ENCODE measurements around the gene GRK5.

GRCh38 chr10:119339109-119339508 lies 131.7 kb downstream of the GRK5 start:
- no peak for TF ChIP-seq TAF1 (IDR thresholded peaks at IDR 0.05; ENCODE audit: low read depth, low read length)
- no peak for TF ChIP-seq POLR2AphosphoS5 (IDR thresholded peaks at IDR 0.05; ENCODE audit: low read depth, low read length)
- no peak for TF ChIP-seq POLR2A (IDR thresholded peaks at IDR 0.05; ENCODE audit: low read depth, low read length)
- TF ChIP-seq SPI1 (IDR thresholded peaks at IDR 0.05; ENCODE audit: low read depth, low read length) = no peak
- TF ChIP-seq POU2F2 (IDR thresholded peaks at IDR 0.05; ENCODE audit: low read depth, low read length) = no peak
- TF ChIP-seq PAX5 (IDR thresholded peaks at IDR 0.05; ENCODE audit: insufficient read depth, low read length, severe bottlenecking) = no peak
